Stomach (tissue), 9 donors: ENCODE measurements around the gene CDC27. TPM values are rescaled to one million over a fixed set of nuclear protein-coding genes. Genes with fewer than 3 reads are reported as not detected.
"Not testable (repeated sequence)": the region's sequence is repeated elsewhere in the genome, so short reads cannot be mapped to it uniquely, and the experiment has no call there.

Source experiments
- DNase-seq, 2 donors: peaks; one replicate each; pipeline versions ENCODE4 v3.0.0 to v3.0.0-alpha.2; 2013 to 2019
- H3K27ac ChIP-seq, 5 donors: fragments of 200-600 bp in 4 of 5; sonication (generic) in 4 of 5; one replicate each; pipeline ENCODE4 v1.5.1; 2013 to 2019; ENCODE audit warnings: mild to moderate bottlenecking in 1 of 5, moderate library complexity in 1 of 5
- H3K27me3 ChIP-seq, 3 donors: fragments of 200-600 bp; sonication (generic); one replicate each; pipeline ENCODE4 v1.5.1; 2017 to 2019; ENCODE audit warnings: mixed run types in 1 of 3
- H3K36me3 ChIP-seq, 4 donors: fragments of 200-600 bp; sonication (generic); 1 replicate in 3 of 4; 2 replicates in 1 of 4; pipeline ENCODE4 v1.5.1; 2016 to 2019
- H3K4me1 ChIP-seq, 4 donors: fragments of 200-600 bp; sonication (generic); one replicate each; pipeline ENCODE4 v1.5.1; 2016 to 2019
- H3K4me3 ChIP-seq, 4 donors: fragments of 200-600 bp; sonication (generic) in 3 of 4; one replicate each; pipeline ENCODE4 v1.5.1; 2016 to 2019; ENCODE audit warnings: mild to moderate bottlenecking in 1 of 4
- H3K9me3 ChIP-seq, 4 donors: fragments of 200-600 bp; sonication (generic); one replicate each; pipeline ENCODE4 v1.5.1; 2016 to 2019
- CTCF ChIP-seq, 7 experiments: fragments of 450-650 bp in 4 of 7; fragments of 200-600 bp in 3 of 7; sonication (generic) in 3 of 7; IDR thresholded peaks; one replicate each; pipeline ENCODE4 v1.5.1; 2016 to 2019; ENCODE audit warnings: antibody characterized with exemption in 7 of 7, control low read depth in 2 of 7, mild to moderate bottlenecking in 1 of 7
- EP300 ChIP-seq: sonication (generic); formaldehyde crosslinking; IDR thresholded peaks from one replicate; pipeline ENCODE4 v1.6.1; 2017; ENCODE audit warnings: antibody characterized with exemption
- POLR2A ChIP-seq, 4 donors: fragments of 450-650 bp; IDR thresholded peaks; one replicate each; pipeline ENCODE4 v1.6.1; 2016; ENCODE audit warnings: antibody characterized with exemption in 4 of 4, control low read depth in 2 of 4, mild to moderate bottlenecking in 1 of 4, moderate library complexity in 1 of 4
- POLR2AphosphoS5 ChIP-seq, 3 donors: sonication (generic); formaldehyde crosslinking; IDR thresholded peaks; one replicate each; pipeline ENCODE4 v1.6.1; 2016; ENCODE audit warnings: antibody characterized with exemption in 3 of 3
- WGBS, 5 donors: extraction: QIAGEN DNeasy Blood & Tissue Kit in 3 of 5; methylation state at CpG; one replicate each; pipeline versions ENCODE4 v1.1.5 to v1.1.7; 2013 to 2018; 5-methylcytosine and 5-hydroxymethylcytosine counted together
- intact Hi-C: fragments of 100-400 bp; cut with DNase I; formaldehyde crosslinking; loops from one replicate; pipeline ENCODE4 v1.15.1; 2023; ENCODE audit warnings: low total_unique reads
- polyA plus RNA-seq, 3 donors: library from polyadenylated mRNA; stranded (reverse); fragments of 200-250 nt; gene quantifications; one replicate each; pipeline ENCODE4 v1.2.3, GENCODE V29; 2013
- total RNA-seq, 5 donors: library from RNA; depleted of rRNA; stranded (reverse); fragments of >200 nt; gene quantifications; one replicate each; pipeline versions ENCODE4 v1.1.0 to v1.2.3, GENCODE V29; 2014 to 2016
- donor health status: healthy with polysubstance abuse.
- donor health status: Bipolar disorder and iron deficiency.
- donor health status: healthy.

The CDC27 gene
- total and polyA plus RNA-seq, 8 donors: 3.2 to 104 (median 17.1) TPM

DNA sequence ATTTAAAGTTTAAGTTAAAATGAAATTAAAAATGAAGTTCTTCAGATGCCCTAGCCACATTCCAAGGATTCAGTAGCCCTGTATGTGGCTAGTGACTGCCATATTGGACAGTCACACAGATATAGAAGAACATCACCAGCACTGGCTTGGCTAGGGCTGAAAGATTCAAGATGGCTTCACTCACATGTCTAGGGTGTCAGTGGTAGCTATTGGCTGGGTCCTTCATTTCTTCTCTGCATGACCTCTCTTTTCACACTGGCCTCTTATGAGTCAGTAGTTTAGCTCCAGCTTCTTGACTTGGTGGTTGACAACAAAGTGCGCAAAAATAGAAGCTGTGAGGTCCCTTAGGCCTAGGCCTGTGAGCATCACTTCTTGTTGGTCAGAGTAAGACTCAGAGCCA, 1.7 kb upstream of the CDC27 start:
- no peaks in the 10 kb centered on the region for H3K27me3 ChIP-seq
- H3K4me1 ChIP-seq: peaks cover 23 to 34% (median 28%) of the 10 kb centered on the region in 4 donors
- no peak for DNase-seq
- intact Hi-C loops: no loop called here
- 98 to 100% (median 100%) methylated on average over 1 of the region's 1 CpG for WGBS, 5 donors
- no peak overlapping the region for H3K4me3 ChIP-seq
- TF ChIP-seq EP300 (no peak), POLR2A (IDR thresholded peaks at IDR 0.05) (no peak)
- H3K36me3 ChIP-seq: no peaks in the 10 kb centered on the region
- H3K9me3 ChIP-seq: no peaks in the 10 kb centered on the region
- H3K27ac ChIP-seq: peak overlapping the region in 2 of 5 donors; percentile 91 to 94

- H3K27ac ChIP-seq: peak overlapping the region in 2 of 5 donors; percentile 91 to 94
- TF ChIP-seq POLR2AphosphoS5 (IDR thresholded peaks at IDR 0.05) (no peak), EP300 (no peak), CTCF (IDR thresholded peaks at IDR 0.05) (no peak), POLR2A (IDR thresholded peaks at IDR 0.05) (no peak)
- H3K36me3 ChIP-seq: no peaks in the 10 kb centered on the region
- 95 to 97% (median 96%) methylated on average over 4 of the region's 4 CpGs for WGBS, 5 donors
- H3K9me3 ChIP-seq: no peaks in the 10 kb centered on the region
- no peaks in the 10 kb centered on the region for H3K27me3 ChIP-seq
- peaks cover 23 to 39% (median 31%) of the 10 kb centered on the region in 4 donors for H3K4me1 ChIP-seq
- no peak for DNase-seq
- H3K4me3 ChIP-seq: peak overlapping the region in 1 of 4 donors; percentile 83
- intact Hi-C loops: no loop called here
Observed at GRCh38 chr17:47190243-47190642, 1.1 kb upstream of the CDC27 start.

- H3K36me3 ChIP-seq: no peaks in the 10 kb centered on the region
- no peak for DNase-seq
- H3K4me1 ChIP-seq: peaks cover 23 to 43% (median 33%) of the 10 kb centered on the region in 4 donors
- intact Hi-C loops: no loop called here
- H3K27me3 ChIP-seq: no peaks in the 10 kb centered on the region
- TF ChIP-seq CTCF (IDR thresholded peaks at IDR 0.05): no peak
- TF ChIP-seq POLR2AphosphoS5 (IDR thresholded peaks at IDR 0.05): no peak
- TF ChIP-seq POLR2A (IDR thresholded peaks at IDR 0.05): no peak
- no peak for TF ChIP-seq EP300
- peak overlapping the region; percentile 64 to 83 (median 73) for H3K4me3 ChIP-seq
- 27 to 37% (median 34%) methylated on average over 5 of the region's 5 CpGs for WGBS, 5 donors
- H3K9me3 ChIP-seq: no peaks in the 10 kb centered on the region
- H3K27ac ChIP-seq: peak overlapping the region; percentile 58 to 98 (median 94)
Observed at GRCh38 chr17:47189732-47190237, 690 bp upstream of the CDC27 start.

GRCh38 chr17:47188271-47188875, 722 bp downstream of the CDC27 start:
- intact Hi-C loops: no loop called here
- no peaks in the 10 kb centered on the region for H3K9me3 ChIP-seq
- H3K27me3 ChIP-seq: no peaks in the 10 kb centered on the region
- peak overlapping the region; percentile 64 to 83 (median 73) for H3K4me3 ChIP-seq
- DNase-seq: peak in 1 of 2 donors; percentile 67
- H3K4me1 ChIP-seq: peaks cover 23 to 57% (median 41%) of the 10 kb centered on the region in 4 donors
- no peak for TF ChIP-seq POLR2A (IDR thresholded peaks at IDR 0.05)
- no peak for TF ChIP-seq POLR2AphosphoS5 (IDR thresholded peaks at IDR 0.05)
- TF ChIP-seq CTCF (IDR thresholded peaks at IDR 0.05): no peak
- TF ChIP-seq EP300: peak; percentile 6
- peak overlapping the region; percentile 91 to 98 (median 94) for H3K27ac ChIP-seq
- no peaks in the 10 kb centered on the region for H3K36me3 ChIP-seq
- 0 to 2% (median 1%) methylated on average over 15 of the region's 15 CpGs for WGBS, 5 donors

GRCh38 chr17:47184681-47185080, 4.4 kb downstream of the CDC27 start:
- Histone ChIP-seq H3K4me3 (no peak overlapping the region), H3K4me1 (peaks cover 19 to 73% (median 46%) of the 10 kb centered on the region in 4 donors), H3K9me3 (no peaks in the 10 kb centered on the region), H3K36me3 (peaks cover 8 to 13% (median 10%) of the 10 kb centered on the region in 4 donors), H3K27me3 (no peaks in the 10 kb centered on the region), H3K27ac (no peak overlapping the region)
- no peak for DNase-seq
- 68 to 92% (median 80%) methylated on average over 6 of the region's 6 CpGs for WGBS, 5 donors
- TF ChIP-seq POLR2AphosphoS5 (IDR thresholded peaks at IDR 0.05) (no peak), EP300 (no peak), POLR2A (IDR thresholded peaks at IDR 0.05) (no peak), CTCF (IDR thresholded peaks at IDR 0.05) (no peak)
- intact Hi-C loops: no loop called here

- H3K4me3 ChIP-seq, H3K9me3 ChIP-seq, H3K27me3 ChIP-seq, H3K27ac ChIP-seq, intact Hi-C loops, DNase-seq: not testable (repeated sequence)
- H3K4me1 ChIP-seq: peaks cover 0 to 72% (median 38%) of the 10 kb centered on the region in 4 donors
- peaks cover 11 to 42% (median 34%) of the 10 kb centered on the region in 4 donors for H3K36me3 ChIP-seq
- WGBS, 5 donors: 97 to 100% (median 99%) methylated on average over 4 of the region's 4 CpGs
Observed at GRCh38 chr17:47180988-47181387, 8.1 kb downstream of the CDC27 start.
